GM20431 (cell line): ENCODE results near the gene ANKRD45.
"Not testable (repeated sequence)": the region's sequence is repeated elsewhere in the genome, so short reads cannot be mapped to it uniquely, and the experiment has no call there.

ENCODE experiments used
- in situ Hi-C: fragments of 300-500 bp; cut with MseI, MboI; formaldehyde crosslinking; loops from one replicate; pipeline ENCODE4 v1.15.0; 2020; ENCODE audit warnings: low sequenced_read_pairs; ENCODE audit not compliant: unreplicated experiment

ANKRD45 gene

GRCh38 chr1:173669491-173669941, at the start of gene ANKRD45:
ANKRD45 (minus strand) TSS chr1:173669851; CDS start chr1:173659418, 10,433 bp downstream.
- in situ Hi-C loops = no loop called here

- in situ Hi-C loops = no loop called here
Observed at GRCh38 chr1:173717238-173717637, 47.6 kb upstream of the ANKRD45 start.

GRCh38 chr1:173715538-173715844, 45.8 kb upstream of the ANKRD45 start:
- in situ Hi-C loops = no loop called here

GRCh38 chr1:173714759-173715537, 45.3 kb upstream of the ANKRD45 start, which contains the start of gene KLHL20:
KLHL20 (plus strand) TSS chr1:173714981; CDS start chr1:173716044, 1,063 bp downstream.
- in situ Hi-C loops = no loop called here

GRCh38 chr1:173714441-173714758, 44.7 kb upstream of the ANKRD45 start:
- in situ Hi-C loops = no loop called here

GRCh38 chr1:173708787-173709186, 39.1 kb upstream of the ANKRD45 start:
- in situ Hi-C loops = no loop called here

GRCh38 chr1:173705117-173705516, 35.5 kb upstream of the ANKRD45 start:
- in situ Hi-C loops = no loop called here

GRCh38 chr1:173702736-173703135, 33.1 kb upstream of the ANKRD45 start:
- in situ Hi-C loops = no loop called here

- in situ Hi-C loops = not testable (repeated sequence)
Observed at GRCh38 chr1:173701299-173701698, 31.6 kb upstream of the ANKRD45 start.

GRCh38 chr1:173693238-173693637, 23.6 kb upstream of the ANKRD45 start:
- in situ Hi-C loops = no loop called here

GRCh38 chr1:173688300-173688699, 18.6 kb upstream of the ANKRD45 start:
- in situ Hi-C loops = no loop called here

GRCh38 chr1:173685121-173685520, 15.5 kb upstream of the ANKRD45 start:
- in situ Hi-C loops = not testable (repeated sequence)

GRCh38 chr1:173683838-173684237, 14.2 kb upstream of the ANKRD45 start:
- in situ Hi-C loops = not testable (repeated sequence)

GRCh38 chr1:173682184-173682583, 12.5 kb upstream of the ANKRD45 start:
- in situ Hi-C loops = no loop called here

GRCh38 chr1:173680152-173680551, 10.5 kb upstream of the ANKRD45 start:
- in situ Hi-C loops = not testable (repeated sequence)

- in situ Hi-C loops = not testable (repeated sequence)
Observed at GRCh38 chr1:173674496-173674895, 4.8 kb upstream of the ANKRD45 start.

GRCh38 chr1:173666646-173667045, 3.0 kb downstream of the ANKRD45 start:
- in situ Hi-C loops = no loop called here

GRCh38 chr1:173663159-173663558, 6.5 kb downstream of the ANKRD45 start:
- in situ Hi-C loops = no loop called here

GRCh38 chr1:173661763-173662162, 7.9 kb downstream of the ANKRD45 start:
- in situ Hi-C loops = no loop called here

- in situ Hi-C loops = no loop called here
Observed at GRCh38 chr1:173661271-173661670, 8.4 kb downstream of the ANKRD45 start.

- in situ Hi-C loops = no loop called here
Observed at GRCh38 chr1:173660306-173660705, 9.3 kb downstream of the ANKRD45 start.
